Kidney (tissue), 14 donors: ENCODE measurements around the gene BUB1. TPM values are rescaled to one million over a fixed set of nuclear protein-coding genes. Genes with fewer than 3 reads are reported as not detected.
A peak's percentile ranks its signal among the peaks of the same experiment; 100 is the strongest.

Experiments used
- DNase-seq, 5 donors: peaks; one replicate each; pipeline ENCODE4 v3.0.0-alpha.2; 2013 to 2020
- FAIRE-seq: peaks from 2 replicates; lab custom pipeline; 2012; peaks lifted over from hg19 to GRCh38; lab: Jason Lieb, UNC
- H3K27ac ChIP-seq, 2 donors: one replicate each; pipeline ENCODE4 v1.7.0; 2013; ENCODE audit warnings: low read depth in 2 of 2, low read length in 2 of 2, inconsistent platforms in 1 of 2
- H3K27me3 ChIP-seq: one replicate; pipeline ENCODE4 v1.7.1; 2013; ENCODE audit warnings: low read length, inconsistent platforms; ENCODE audit not compliant: control insufficient read depth, insufficient read depth
- H3K36me3 ChIP-seq, 3 donors: one replicate each; pipeline versions ENCODE4 v1.7.0 to v1.7.1; 2013; ENCODE audit warnings: low read length in 3 of 3, control low read depth in 1 of 3, inconsistent platforms in 1 of 3; ENCODE audit not compliant: insufficient read depth in 3 of 3, control insufficient read depth in 2 of 3
- H3K4me1 ChIP-seq, 3 donors: one replicate each; pipeline versions ENCODE4 v1.7.0 to v1.7.1; 2013; ENCODE audit warnings: low read length in 3 of 3, inconsistent platforms in 1 of 3, low read depth in 1 of 3; ENCODE audit not compliant: control insufficient read depth in 2 of 3, insufficient read depth in 2 of 3
- H3K4me3 ChIP-seq, 3 donors: one replicate each; pipeline versions ENCODE4 v1.7.0 to v1.8.1; 2013; ENCODE audit warnings: low read length in 3 of 3, control low read depth in 1 of 3, inconsistent platforms in 1 of 3
- H3K9ac ChIP-seq, 3 donors: one replicate each; pipeline versions ENCODE4 v1.7.0 to v1.7.1; 2013; ENCODE audit warnings: low read length in 3 of 3, control low read depth in 1 of 3, inconsistent platforms in 1 of 3
- H3K9me3 ChIP-seq, 3 donors: one replicate each; pipeline versions ENCODE4 v1.7.0 to v1.7.1; 2013; ENCODE audit warnings: low read length in 3 of 3, control low read depth in 1 of 3, inconsistent platforms in 1 of 3; ENCODE audit not compliant: control insufficient read depth in 2 of 3, insufficient read depth in 1 of 3
- intact Hi-C: fragments of 100-400 bp; cut with DNase I; formaldehyde crosslinking; loops from one replicate; pipeline ENCODE4 v1.11.1; 2022
- polyA plus RNA-seq: library from polyadenylated mRNA; stranded (reverse); fragments of 350-450 nt; fragmentation: Illumina TruSeq; extraction: RNeasy Lipid Tissue Mini Kit (QIAGEN cat#74804); gene quantifications from one replicate; pipeline ENCODE4 v1.2.3, GENCODE V29; 2014; ENCODE audit warnings: low read depth, low replicate concordance; ENCODE audit not compliant: insufficient read depth
- total RNA-seq: library from RNA; stranded (reverse); fragmentation: NEBNext Ultra II Directional; extraction: Animal tissue kit (Norgen Biotek cat#: 25700); gene quantifications from one replicate; pipeline ENCODE4 v1.2.1, GENCODE V29; 2021
- TF ChIP-seq, protein P1 (sequence below): IDR thresholded peaks from 3 replicates; pipeline ENCODE4 v1.5.1; 2012; ENCODE audit warnings: mild to moderate bottlenecking, moderate library complexity, borderline replicate concordance; ENCODE audit not compliant: insufficient read depth; ENCODE audit errors: extremely low read depth
- donor health status: control.
- donor health status: control.
- donor health status: control.
- donor health status: control.
- donor health status: control.
- donor health status: DM: yes; HTN: yes; CAD: no.
- donor health status: Normal renal cell carcinoma (clear cell type).

BUB1 gene
- total and polyA plus RNA-seq, 2 donors from 2014 or later, result 0.15 to 1.8 TPM

DNA sequence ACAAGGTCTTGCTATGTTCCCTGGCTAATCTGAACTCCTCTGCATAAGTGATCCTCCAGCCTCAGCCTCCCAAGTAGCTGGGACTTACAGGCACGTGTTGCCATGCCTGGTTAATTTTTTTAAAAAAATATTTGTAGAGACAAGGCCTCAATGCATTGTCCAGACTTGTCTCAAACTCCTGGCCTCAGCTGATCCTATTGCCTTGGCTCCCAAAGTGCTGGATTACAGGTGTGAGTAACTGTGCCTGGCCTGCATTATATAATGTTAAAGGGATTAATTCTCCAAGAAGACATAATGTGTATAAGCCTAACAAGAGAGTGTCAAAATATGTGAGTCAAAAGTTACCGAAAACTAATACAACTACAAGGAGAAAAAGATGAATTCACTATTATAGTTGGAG lies 32.2 kb downstream of the BUB1 start:
- FAIRE-seq (no peak), DNase-seq (no peak)
- H3K27me3 ChIP-seq, result no peaks in the 10 kb centered on the region
- no peaks in the 10 kb centered on the region for H3K9me3 ChIP-seq
- no peaks in the 10 kb centered on the region for H3K4me1 ChIP-seq
- TF ChIP-seq, protein P1, sequence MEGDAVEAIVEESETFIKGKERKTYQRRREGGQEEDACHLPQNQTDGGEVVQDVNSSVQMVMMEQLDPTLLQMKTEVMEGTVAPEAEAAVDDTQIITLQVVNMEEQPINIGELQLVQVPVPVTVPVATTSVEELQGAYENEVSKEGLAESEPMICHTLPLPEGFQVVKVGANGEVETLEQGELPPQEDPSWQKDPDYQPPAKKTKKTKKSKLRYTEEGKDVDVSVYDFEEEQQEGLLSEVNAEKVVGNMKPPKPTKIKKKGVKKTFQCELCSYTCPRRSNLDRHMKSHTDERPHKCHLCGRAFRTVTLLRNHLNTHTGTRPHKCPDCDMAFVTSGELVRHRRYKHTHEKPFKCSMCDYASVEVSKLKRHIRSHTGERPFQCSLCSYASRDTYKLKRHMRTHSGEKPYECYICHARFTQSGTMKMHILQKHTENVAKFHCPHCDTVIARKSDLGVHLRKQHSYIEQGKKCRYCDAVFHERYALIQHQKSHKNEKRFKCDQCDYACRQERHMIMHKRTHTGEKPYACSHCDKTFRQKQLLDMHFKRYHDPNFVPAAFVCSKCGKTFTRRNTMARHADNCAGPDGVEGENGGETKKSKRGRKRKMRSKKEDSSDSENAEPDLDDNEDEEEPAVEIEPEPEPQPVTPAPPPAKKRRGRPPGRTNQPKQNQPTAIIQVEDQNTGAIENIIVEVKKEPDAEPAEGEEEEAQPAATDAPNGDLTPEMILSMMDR, result no peak
- no peak overlapping the region for H3K9ac ChIP-seq
- no peak overlapping the region for H3K27ac ChIP-seq
- peaks cover 0 to 2% (median 0%) of the 10 kb centered on the region in 3 donors for H3K36me3 ChIP-seq
- intact Hi-C loops, result no loop called here
- no peak overlapping the region for H3K4me3 ChIP-seq

DNA sequence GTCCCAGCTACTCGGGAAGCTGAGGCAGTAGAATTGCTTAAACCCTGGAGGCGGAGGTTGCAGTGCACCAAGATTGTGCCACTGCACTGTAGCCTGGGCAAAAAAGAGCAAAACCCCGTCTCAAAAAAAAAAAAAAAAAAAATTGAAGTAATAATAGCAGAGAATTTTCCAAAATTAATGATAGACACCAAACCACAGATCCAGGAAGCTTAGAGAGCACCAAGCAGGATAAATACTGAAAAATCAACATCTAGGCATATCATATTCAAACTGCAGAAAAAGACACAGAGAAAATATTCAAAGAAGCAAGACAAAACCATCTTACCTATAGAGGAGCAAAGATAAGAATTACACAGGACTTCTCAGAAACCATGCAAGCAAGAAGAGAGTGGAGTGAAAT lies 33.5 kb downstream of the BUB1 start:
- TF ChIP-seq, protein P1, result no peak
- intact Hi-C loops, result no loop called here
- H3K27ac ChIP-seq, result no peak overlapping the region
- no peaks in the 10 kb centered on the region for H3K9me3 ChIP-seq
- no peak overlapping the region for H3K4me3 ChIP-seq
- no peak overlapping the region for H3K9ac ChIP-seq
- FAIRE-seq, result no peak
- H3K36me3 ChIP-seq, result peaks cover 0 to 2% (median 0%) of the 10 kb centered on the region in 3 donors
- H3K27me3 ChIP-seq, result no peaks in the 10 kb centered on the region
- no peak for DNase-seq
- no peaks in the 10 kb centered on the region for H3K4me1 ChIP-seq

- Histone ChIP-seq H3K27ac (no peak overlapping the region), H3K9ac (no peak overlapping the region), H3K27me3 (no peaks in the 10 kb centered on the region), H3K4me1 (no peaks in the 10 kb centered on the region), H3K36me3 (peaks cover 0 to 2% (median 0%) of the 10 kb centered on the region in 3 donors), H3K9me3 (no peaks in the 10 kb centered on the region), H3K4me3 (no peak overlapping the region)
- FAIRE-seq (no peak), DNase-seq (no peak)
- TF ChIP-seq, protein P1, result no peak
- intact Hi-C loops, result no loop called here
Measured at GRCh38 chr2:110642360-110642759, 35.5 kb downstream of the BUB1 start.

GRCh38 chr2:110639972-110640371 lies 37.9 kb downstream of the BUB1 start:
- intact Hi-C loops, result no loop called here
- DNase-seq (peak in 1 of 5 donors; percentile 59), FAIRE-seq (no peak)
- TF ChIP-seq, protein P1, result no peak
- no peaks in the 10 kb centered on the region for H3K27me3 ChIP-seq
- H3K9me3 ChIP-seq, result no peaks in the 10 kb centered on the region
- H3K4me1 ChIP-seq, result no peaks in the 10 kb centered on the region
- H3K27ac ChIP-seq, result no peak overlapping the region
- no peak overlapping the region for H3K9ac ChIP-seq
- no peak overlapping the region for H3K4me3 ChIP-seq
- H3K36me3 ChIP-seq, result peaks cover 0 to 2% (median 0%) of the 10 kb centered on the region in 3 donors
